ENCODE results near the gene FBLN2. TPM values are rescaled to one million over a fixed set of nuclear protein-coding genes. Genes with fewer than 3 reads are reported as not detected.

Gene FBLN2
- polyA plus RNA-seq, 1 of the 3 experiments (the other 2 are of a cell fraction) = 5.2 TPM

GRCh38 chr3:13619661-13620230 lies 70.8 kb downstream of the FBLN2 start (continued):
- no peak for TF ChIP-seq EZH2phosphoT487 (IDR thresholded peaks at IDR 0.05; ENCODE audit: borderline replicate concordance, low read depth)
- TF ChIP-seq NFIC (IDR thresholded peaks at IDR 0.05; ENCODE audit: borderline replicate concordance) = no peak
- TF ChIP-seq FOSL2 (IDR thresholded peaks at IDR 0.05; ENCODE audit: borderline replicate concordance, low read depth) = no peak
- no peak for TF ChIP-seq RAD21 (IDR thresholded peaks at IDR 0.05; ENCODE audit: low read length)

- peaks cover 0 to 12% of the 10 kb centered on the region in 2 experiments; a peak in 1 of 4 replicates for H3K4me1 ChIP-seq (ENCODE audit: control insufficient read depth in 1 of 2, insufficient read depth in 2 of 2, low read depth in 1 of 2, low read length in 1 of 2)
- no peaks in the 10 kb centered on the region for H3K27me3 ChIP-seq (ENCODE audit: insufficient read depth)
- no peak overlapping the region for H3K9ac ChIP-seq
- no peaks in the 10 kb centered on the region for H3K9me2 ChIP-seq
- no peaks in the 10 kb centered on the region for H3K79me2 ChIP-seq (ENCODE audit: insufficient read depth)
- no peaks in the 10 kb centered on the region for H3K36me3 ChIP-seq (replicated peaks in 1 of 2; ENCODE audit: control insufficient read depth in 1 of 2, insufficient read depth in 2 of 2, low read length in 1 of 2)
- DNase-seq = no peak
- H3K27ac ChIP-seq (ENCODE audit: low read depth in 2 of 2, low read length in 1 of 2) = no peak overlapping the region
- ChIA-PET CTCF (interaction anchor here (1.0 to 4.8 kb wide), 4 partner anchors 20 to 124 kb away, joined by 4 to 31 read pairs (median 6); no protein-coding TSS in a partner anchor), POLR2A (no interaction called here)
- no peaks in the 10 kb centered on the region for H3K9me3 ChIP-seq
- H3K4me3 ChIP-seq (ENCODE audit: low read depth in 2 of 2, low read length in 1 of 2) = no peak overlapping the region
- no peak for TF ChIP-seq EP300 (IDR thresholded peaks at IDR 0.05; ENCODE audit: borderline replicate concordance in 1 of 2, low read depth in 1 of 2, low read length in 1 of 2)
- TF ChIP-seq TAF1 (IDR thresholded peaks at IDR 0.05; ENCODE audit: borderline replicate concordance, low read depth, low read length) = no peak
- no peak for TF ChIP-seq YY1 (IDR thresholded peaks at IDR 0.05; ENCODE audit: low read depth)
- TF ChIP-seq FOSL2 (IDR thresholded peaks at IDR 0.05; ENCODE audit: borderline replicate concordance, low read depth) = no peak
- TF ChIP-seq PBX3 (IDR thresholded peaks at IDR 0.05) = no peak
- TF ChIP-seq NFIC (IDR thresholded peaks at IDR 0.05; ENCODE audit: borderline replicate concordance) = no peak
- TF ChIP-seq GATA2 (CRISPR knock-in tag; IDR thresholded peaks at IDR 0.05) = no peak
- TF ChIP-seq JUND (IDR thresholded peaks at IDR 0.05) = no peak
- TF ChIP-seq IRF3 (IDR thresholded peaks at IDR 0.05; ENCODE audit: low read depth, low read length) = no peak
- TF ChIP-seq REST (IDR thresholded peaks at IDR 0.05; ENCODE audit: low read depth, low read length) = no peak
- no peak for TF ChIP-seq CHD2 (IDR thresholded peaks at IDR 0.05; ENCODE audit: low read length, partially characterized antibody)
- no peak for TF ChIP-seq SIN3A (IDR thresholded peaks at IDR 0.05; ENCODE audit: borderline replicate concordance, low read depth, low read length)
- TF ChIP-seq FOXM1 (IDR thresholded peaks at IDR 0.05; ENCODE audit: low read depth) = no peak
- TF ChIP-seq MEF2A (IDR thresholded peaks at IDR 0.05; ENCODE audit: borderline replicate concordance, low read depth) = no peak
- 43% methylated on average over 2 of the region's 4 CpGs for WGBS (ENCODE audit: low lambda C conversion rate)
- H3F3A ChIP-seq (replicated peaks; ENCODE audit: insufficient read depth) = no peaks in the 10 kb centered on the region
- no peak overlapping the region for H3K4me2 ChIP-seq
- no peak overlapping the region for H2AFZ ChIP-seq (ENCODE audit: low read depth)
- H4K20me1 ChIP-seq (ENCODE audit: insufficient read depth) = no peaks in the 10 kb centered on the region
These were observed 71.4 kb downstream of the FBLN2 start for GRCh38 chr3:13620281-13620680.

Measured in SK-N-SH (cell line).